Esophagus muscularis mucosa (tissue), 4 donors: ENCODE results near the gene VILL.

Experiments
- EP300 ChIP-seq: sonication (generic); formaldehyde crosslinking; IDR thresholded peaks from one replicate; pipeline ENCODE4 v1.6.1; 2017; ENCODE audit warnings: antibody characterized with exemption
- POLR2A ChIP-seq: fragments of 450-650 bp; IDR thresholded peaks from one replicate; pipeline ENCODE4 v1.6.1; 2017; ENCODE audit warnings: antibody characterized with exemption, moderate library complexity, mild to moderate bottlenecking, low read depth
- TF ChIP-seq, protein P1 (sequence below), 3 experiments: fragments of 200-600 bp in 2 of 3; fragments of 450-650 bp in 1 of 3; sonication (generic) in 2 of 3; IDR thresholded peaks; one replicate each; pipeline ENCODE4 v1.5.1; 2017 to 2019; ENCODE audit warnings: antibody characterized with exemption in 3 of 3, mild to moderate bottlenecking in 2 of 3, moderate library complexity in 1 of 3

DNA sequence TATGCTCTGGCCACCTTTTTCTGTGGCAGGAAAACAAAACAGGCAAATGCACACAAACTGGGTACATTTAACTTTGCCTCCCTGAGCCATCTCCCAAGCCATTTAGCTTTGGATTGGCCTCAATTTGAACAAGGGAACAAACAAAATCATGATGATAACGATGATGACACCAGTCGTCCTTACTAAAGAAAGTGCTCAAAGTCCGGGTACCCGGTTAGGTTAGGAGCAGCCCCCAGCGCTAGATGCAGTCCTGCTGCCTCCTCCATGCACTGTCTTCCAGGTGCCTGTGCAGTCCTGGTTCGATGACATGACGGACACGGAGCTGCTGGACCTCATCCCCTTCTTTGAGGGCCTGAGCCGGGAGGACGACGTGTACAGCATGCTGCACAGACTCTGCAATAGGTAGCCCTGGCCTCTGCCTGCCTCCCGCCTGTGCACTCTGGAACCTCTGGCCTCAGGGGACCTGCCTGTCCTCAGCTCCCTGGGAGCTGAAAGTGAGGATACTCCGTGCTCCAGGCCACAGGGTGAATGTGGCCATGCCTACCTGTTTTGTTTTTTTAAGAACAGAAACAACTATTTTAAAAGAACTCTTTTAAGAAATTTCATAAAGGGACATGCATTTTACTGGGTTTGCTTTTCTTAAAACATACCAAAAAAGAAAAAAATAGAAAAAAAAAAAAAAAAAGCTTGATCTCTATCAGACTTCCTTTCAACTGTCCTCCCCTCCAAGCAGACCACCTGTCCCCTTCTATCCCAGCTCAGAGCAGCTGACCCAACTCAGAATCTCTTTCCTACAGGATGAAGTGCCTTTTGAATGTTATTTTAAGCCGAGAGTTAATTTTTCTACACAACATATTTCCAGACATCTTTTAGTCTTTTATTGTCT lies 9.9 kb upstream of the VILL start:
- TF ChIP-seq, protein P1, sequence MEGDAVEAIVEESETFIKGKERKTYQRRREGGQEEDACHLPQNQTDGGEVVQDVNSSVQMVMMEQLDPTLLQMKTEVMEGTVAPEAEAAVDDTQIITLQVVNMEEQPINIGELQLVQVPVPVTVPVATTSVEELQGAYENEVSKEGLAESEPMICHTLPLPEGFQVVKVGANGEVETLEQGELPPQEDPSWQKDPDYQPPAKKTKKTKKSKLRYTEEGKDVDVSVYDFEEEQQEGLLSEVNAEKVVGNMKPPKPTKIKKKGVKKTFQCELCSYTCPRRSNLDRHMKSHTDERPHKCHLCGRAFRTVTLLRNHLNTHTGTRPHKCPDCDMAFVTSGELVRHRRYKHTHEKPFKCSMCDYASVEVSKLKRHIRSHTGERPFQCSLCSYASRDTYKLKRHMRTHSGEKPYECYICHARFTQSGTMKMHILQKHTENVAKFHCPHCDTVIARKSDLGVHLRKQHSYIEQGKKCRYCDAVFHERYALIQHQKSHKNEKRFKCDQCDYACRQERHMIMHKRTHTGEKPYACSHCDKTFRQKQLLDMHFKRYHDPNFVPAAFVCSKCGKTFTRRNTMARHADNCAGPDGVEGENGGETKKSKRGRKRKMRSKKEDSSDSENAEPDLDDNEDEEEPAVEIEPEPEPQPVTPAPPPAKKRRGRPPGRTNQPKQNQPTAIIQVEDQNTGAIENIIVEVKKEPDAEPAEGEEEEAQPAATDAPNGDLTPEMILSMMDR (IDR thresholded peaks at IDR 0.05), result no peak
- TF ChIP-seq POLR2A (no peak), EP300 (no peak)
